Prostate gland (tissue), 2 donors: Measurements from ENCODE around the gene XRN2.

ENCODE experiments used
- POLR2A ChIP-seq: fragments of 450-650 bp; IDR thresholded peaks from one replicate; pipeline ENCODE4 v1.6.1; 2016; ENCODE audit warnings: antibody characterized with exemption, mild to moderate bottlenecking
- TF ChIP-seq, protein P1 (sequence below), 4 experiments: fragments of 200-600 bp in 2 of 4; fragments of 450-650 bp in 2 of 4; sonication (generic) in 2 of 4; IDR thresholded peaks; 1 replicate in 3 of 4; 2 replicates in 1 of 4; pipeline ENCODE4 v1.5.1; 2016 to 2019; ENCODE audit warnings: antibody characterized with exemption in 4 of 4, mild to moderate bottlenecking in 2 of 4, moderate library complexity in 2 of 4

DNA sequence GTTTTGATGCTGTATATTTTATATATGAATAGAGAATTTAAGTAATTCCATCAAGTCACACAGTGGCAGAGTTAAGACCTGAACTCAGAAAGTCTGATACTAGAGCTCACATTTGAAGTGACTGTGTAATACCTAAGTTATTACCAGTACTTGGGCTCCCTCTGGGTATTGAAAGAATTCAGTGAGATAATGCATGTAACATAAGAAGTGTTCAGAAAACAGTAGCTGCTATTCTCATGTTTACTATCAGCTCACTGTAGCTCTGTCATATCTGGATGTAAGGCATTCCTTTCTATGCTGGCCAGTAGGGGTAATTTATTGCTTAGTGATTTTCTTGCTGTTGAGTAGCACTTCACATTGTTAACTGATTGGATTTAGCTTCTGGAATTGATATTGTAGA, 49.6 kb downstream of the XRN2 start:
- TF ChIP-seq POLR2A, result no peak
- TF ChIP-seq, protein P1, sequence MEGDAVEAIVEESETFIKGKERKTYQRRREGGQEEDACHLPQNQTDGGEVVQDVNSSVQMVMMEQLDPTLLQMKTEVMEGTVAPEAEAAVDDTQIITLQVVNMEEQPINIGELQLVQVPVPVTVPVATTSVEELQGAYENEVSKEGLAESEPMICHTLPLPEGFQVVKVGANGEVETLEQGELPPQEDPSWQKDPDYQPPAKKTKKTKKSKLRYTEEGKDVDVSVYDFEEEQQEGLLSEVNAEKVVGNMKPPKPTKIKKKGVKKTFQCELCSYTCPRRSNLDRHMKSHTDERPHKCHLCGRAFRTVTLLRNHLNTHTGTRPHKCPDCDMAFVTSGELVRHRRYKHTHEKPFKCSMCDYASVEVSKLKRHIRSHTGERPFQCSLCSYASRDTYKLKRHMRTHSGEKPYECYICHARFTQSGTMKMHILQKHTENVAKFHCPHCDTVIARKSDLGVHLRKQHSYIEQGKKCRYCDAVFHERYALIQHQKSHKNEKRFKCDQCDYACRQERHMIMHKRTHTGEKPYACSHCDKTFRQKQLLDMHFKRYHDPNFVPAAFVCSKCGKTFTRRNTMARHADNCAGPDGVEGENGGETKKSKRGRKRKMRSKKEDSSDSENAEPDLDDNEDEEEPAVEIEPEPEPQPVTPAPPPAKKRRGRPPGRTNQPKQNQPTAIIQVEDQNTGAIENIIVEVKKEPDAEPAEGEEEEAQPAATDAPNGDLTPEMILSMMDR (IDR thresholded peaks at IDR 0.05), result no peak
